HG03280 (cell line): Measurements from ENCODE around the gene MST1R.

Experiments used
- ATAC-seq: cut with Tn5 transposase; IDR thresholded peaks from one replicate; pipeline ENCODE4 v1.9.1; 2021; ENCODE audit warnings: mild to moderate bottlenecking, moderate library complexity; ENCODE audit not compliant: unreplicated experiment

The MST1R gene

DNA sequence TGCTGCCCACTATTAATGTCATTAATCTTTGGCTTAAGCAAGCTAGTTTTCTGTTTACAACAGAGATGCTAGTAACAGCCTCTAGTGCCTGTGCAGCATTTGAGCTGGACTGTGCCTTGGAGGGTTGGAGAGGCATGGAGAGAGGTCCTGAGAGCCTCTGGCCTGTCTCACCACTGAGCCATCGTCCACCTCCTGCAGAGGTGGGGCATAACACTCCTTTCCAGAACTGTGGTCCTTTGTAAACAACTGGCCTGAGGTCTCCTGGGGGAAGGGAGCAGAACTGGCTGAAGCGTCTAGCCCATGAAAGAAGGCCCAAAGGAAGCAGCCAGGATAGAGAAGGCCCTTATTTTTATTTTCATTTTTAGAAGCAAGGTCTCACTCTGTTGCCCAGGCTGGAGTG is 24.0 kb downstream of the MST1R start:
- no peak for ATAC-seq

GRCh38 chr3:49878686-49879085 is 25.0 kb downstream of the MST1R start:
- no peak for ATAC-seq

GRCh38 chr3:49877716-49878115 is 26.0 kb downstream of the MST1R start:
- no peak for ATAC-seq

GRCh38 chr3:49876567-49876966 is 27.1 kb downstream of the MST1R start:
- ATAC-seq: no peak

- ATAC-seq: no peak
Observed at GRCh38 chr3:49873623-49874022, 30.1 kb downstream of the MST1R start.

GRCh38 chr3:49872801-49873281 is 30.8 kb downstream of the MST1R start:
- ATAC-seq: no peak

DNA sequence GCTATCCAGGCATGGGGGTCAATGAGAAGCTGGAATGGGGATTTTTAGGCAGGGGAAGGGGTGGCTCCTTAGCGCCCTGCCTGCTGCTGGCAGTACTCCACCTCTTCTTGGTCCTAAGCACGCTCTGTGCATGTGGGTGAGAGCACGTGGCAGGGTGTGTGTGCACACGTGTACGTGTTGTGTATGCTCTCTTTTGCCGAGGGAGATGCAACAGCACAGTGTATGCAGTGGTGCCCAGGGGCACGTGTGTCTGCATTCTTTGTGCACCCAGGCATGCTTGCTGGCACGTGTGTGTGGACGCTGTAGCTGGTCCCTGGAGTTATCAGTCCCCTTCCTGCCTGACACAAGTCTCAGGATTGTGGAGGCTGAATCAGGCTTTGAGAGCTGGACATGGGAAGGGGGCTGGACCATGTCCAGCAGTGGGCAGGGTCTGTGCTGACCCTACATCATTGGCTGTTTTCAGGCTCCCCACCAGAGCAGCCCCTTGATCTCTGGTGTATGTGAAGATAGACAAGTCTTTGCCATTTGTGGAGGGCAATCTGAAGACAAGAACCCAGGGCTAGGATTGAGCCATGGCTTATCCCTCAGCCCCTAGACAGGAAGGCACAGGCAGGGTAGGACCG is 32.0 kb downstream of the MST1R start:
- no peak for ATAC-seq

- no peak for ATAC-seq
Observed at GRCh38 chr3:49869525-49870126, 34.0 kb downstream of the MST1R start, which contains the start of gene CAMKV. TSS of gene CAMKV (minus strand) at chr3:49869906. CDS start at chr3:49862388, 7,518 bp downstream.

GRCh38 chr3:49868862-49869466 is 34.7 kb downstream of the MST1R start:
- ATAC-seq: no peak

- ATAC-seq: no peak
Observed at GRCh38 chr3:49867871-49868321, 35.8 kb downstream of the MST1R start.

DNA sequence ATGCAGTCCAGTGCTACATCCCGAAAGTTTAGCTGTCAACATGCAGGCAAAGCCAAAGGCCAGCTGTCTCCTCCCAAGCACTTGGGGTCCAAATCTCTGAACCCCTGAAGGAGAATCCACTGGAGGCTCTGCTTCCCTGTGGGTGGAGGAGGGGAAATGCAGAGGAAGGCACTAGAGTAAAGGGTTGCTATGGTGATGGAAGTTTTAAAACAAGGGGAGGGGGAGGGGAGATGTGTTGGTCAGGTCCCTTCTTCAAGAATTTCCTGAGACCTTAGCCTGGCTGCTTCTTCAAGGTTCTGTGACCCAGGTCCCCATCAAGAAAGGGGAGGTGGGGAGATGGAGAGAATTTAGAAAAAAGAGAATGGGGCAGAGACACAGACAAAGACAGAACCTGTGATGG is 36.3 kb downstream of the MST1R start:
- no peak for ATAC-seq

DNA sequence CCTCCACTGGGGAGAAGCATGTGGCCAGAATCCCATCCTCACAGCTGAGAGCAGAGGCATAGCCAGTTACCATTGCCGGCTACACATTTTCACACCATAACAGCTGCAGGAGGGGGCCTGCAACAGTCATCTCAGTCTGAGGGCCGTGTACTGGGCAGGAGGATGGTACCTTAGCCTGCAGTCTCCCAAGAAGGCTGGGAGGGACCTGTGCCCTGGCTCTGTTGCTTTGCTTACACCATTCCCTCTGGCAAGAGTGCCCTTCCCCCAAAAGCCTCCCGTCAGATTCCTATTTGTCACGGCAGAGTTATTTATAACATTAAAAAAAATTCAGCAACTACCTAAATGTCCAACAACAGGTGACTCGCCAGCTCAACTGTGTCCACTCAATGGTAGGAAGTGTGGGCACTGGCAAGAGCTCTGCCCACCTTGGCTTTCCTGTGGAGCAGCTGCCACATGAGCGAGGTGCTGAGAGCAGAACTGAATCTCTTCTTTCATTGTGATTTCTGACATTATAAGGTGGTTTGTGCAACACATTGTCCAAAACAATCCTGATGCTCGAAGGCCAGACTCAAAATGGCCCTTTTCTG is 38.4 kb downstream of the MST1R start:
- no peak for ATAC-seq

DNA sequence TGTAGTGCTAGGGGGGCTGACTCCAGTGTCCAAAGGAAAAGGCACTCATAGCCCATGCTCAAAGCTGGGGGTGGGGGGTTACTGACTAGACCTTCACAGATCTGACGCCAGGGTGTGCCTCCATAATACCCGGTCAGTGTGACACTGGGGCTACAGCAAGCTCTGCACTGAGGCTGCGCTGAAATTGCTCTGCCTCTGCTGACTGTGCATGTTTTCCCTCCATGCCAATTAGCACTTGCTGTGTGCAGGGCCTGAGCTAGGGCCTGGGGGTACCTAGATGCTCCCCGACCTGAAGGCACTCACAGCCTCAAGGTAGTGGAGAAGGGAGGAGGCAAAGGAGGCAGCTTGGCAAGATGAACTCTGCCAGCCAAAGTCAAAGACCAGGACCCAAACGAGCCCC is 39.2 kb downstream of the MST1R start:
- ATAC-seq: no peak

GRCh38 chr3:49859576-49860305 is 43.9 kb downstream of the MST1R start:
- no peak for ATAC-seq

- ATAC-seq: peak; percentile 96
Observed at GRCh38 chr3:49856181-49857005, 47.3 kb downstream of the MST1R start, which contains the start of gene TRAIP. TSS of gene TRAIP (minus strand) at chr3:49856564. CDS start at chr3:49856453, 111 bp downstream.

- no peak for ATAC-seq
Observed at GRCh38 chr3:49855662-49856061, 48.0 kb downstream of the MST1R start.

DNA sequence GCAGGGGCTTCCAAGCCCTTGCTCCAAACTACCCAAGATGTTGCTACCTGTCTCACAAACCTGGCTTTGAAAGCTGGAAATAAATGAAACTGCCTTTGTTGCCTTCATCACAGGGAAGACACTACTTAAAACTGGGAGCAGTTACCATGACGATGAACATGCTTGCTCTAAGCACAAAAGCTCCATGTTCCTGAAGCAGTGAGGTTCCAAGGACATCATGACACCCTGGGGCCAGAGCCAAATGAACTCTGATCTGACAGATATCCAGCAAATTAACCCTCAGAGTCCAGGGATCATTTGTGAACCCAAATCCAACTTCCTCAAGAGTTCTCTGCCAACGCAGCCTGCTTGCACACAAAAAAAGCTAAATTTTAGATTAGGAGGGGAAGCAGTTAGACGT is 58.0 kb downstream of the MST1R start:
- ATAC-seq: no peak

- no peak for ATAC-seq
Observed at GRCh38 chr3:49844464-49845183, 59.0 kb downstream of the MST1R start.

- ATAC-seq: no peak
Observed at GRCh38 chr3:49842843-49843517, 60.7 kb downstream of the MST1R start.
